ENCODE data around the gene MPL. TPM values are rescaled to one million over a fixed set of nuclear protein-coding genes. Genes with fewer than 3 reads are reported as not detected.

The MPL gene
- total and polyA plus RNA-seq, 10 of the 15 experiments (the other 5 are each of a cell fraction or from before 2014, with no cell fraction given) = not detected

DNA sequence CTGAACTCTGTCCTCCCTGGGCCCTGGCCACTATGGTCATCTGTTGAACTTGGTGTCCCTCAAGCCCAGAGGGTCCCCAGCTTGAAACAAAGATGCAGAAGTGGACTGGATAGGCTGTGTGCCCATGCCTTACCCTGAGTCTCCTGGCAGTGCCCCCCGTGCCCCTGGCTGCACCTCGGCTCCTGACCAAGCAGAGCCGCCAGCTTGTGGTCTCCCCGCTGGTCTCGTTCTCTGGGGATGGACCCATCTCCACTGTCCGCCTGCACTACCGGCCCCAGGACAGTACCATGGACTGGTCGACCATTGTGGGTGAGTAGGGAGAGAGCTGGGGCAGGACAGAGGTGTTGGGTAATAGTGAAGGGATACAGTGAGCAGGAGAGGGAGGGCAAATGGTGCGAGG lies 26.1 kb upstream of the MPL start:
- Histone ChIP-seq H4K20me1 (ENCODE audit: control insufficient read depth, insufficient read depth) (no peaks in the 10 kb centered on the region), H3K27ac (ENCODE audit: control insufficient read depth, insufficient read depth) (no peak overlapping the region), H3K4me1 (ENCODE audit: control insufficient read depth, insufficient read depth, low read length) (no peaks in the 10 kb centered on the region), H3K9ac (ENCODE audit: control insufficient read depth, insufficient read depth, low read length) (no peak overlapping the region), H3K36me3 (ENCODE audit: control insufficient read depth in 2 of 2, insufficient read depth in 2 of 2, low read length in 1 of 2) (no peaks in the 10 kb centered on the region), H2AFZ (ENCODE audit: control insufficient read depth, low read depth, low read length) (no peak overlapping the region), H3K79me2 (ENCODE audit: control insufficient read depth, insufficient read depth, low read length) (no peaks in the 10 kb centered on the region), H3K4me2 (ENCODE audit: control insufficient read depth, insufficient read depth) (no peak overlapping the region), H3K9me3 (replicated peaks; ENCODE audit: control insufficient read depth, insufficient read depth, low read length) (no peaks in the 10 kb centered on the region), H3K27me3 (replicated peaks in 1 of 2; ENCODE audit: control insufficient read depth in 2 of 2, insufficient read depth in 2 of 2, low read length in 1 of 2) (no peaks in the 10 kb centered on the region), H3K4me3 (no peak overlapping the region)
- ChIA-PET SMC1A (ENCODE audit: uncharacterized antibody, unreplicated experiment) (interaction anchor here (0.6 kb wide), 1 partner anchor 83 kb away, joined by 3 read pairs; no protein-coding TSS in a partner anchor), RAD21 (ENCODE audit: unreplicated experiment) (interaction anchor here (1.2 kb wide), 1 partner anchor 16 kb away, joined by 3 read pairs; no protein-coding TSS in a partner anchor), POLR2A (no interaction called here), CTCF (no interaction called here)
- DNase-seq (ENCODE audit: low read depth, low spot score) (no peak), ATAC-seq (no peak), FAIRE-seq (no peak)
- TF ChIP-seq CBX5 (IDR thresholded peaks at IDR 0.05; ENCODE audit: low read depth) (no peak), EGR1 (IDR thresholded peaks at IDR 0.05; ENCODE audit: borderline replicate concordance in 1 of 2, low read depth in 2 of 2, low read length in 2 of 2) (no peak), SUZ12 (IDR thresholded peaks at IDR 0.05; ENCODE audit: unreplicated experiment) (no peak), FOXM1 (IDR thresholded peaks at IDR 0.05; ENCODE audit: low read depth, low read length) (no peak), ZBTB4 (CRISPR knock-in tag; IDR thresholded peaks at IDR 0.05) (no peak), IKZF1 (conservative IDR thresholded peaks at IDR 0.05) (no peak), ZNF622 (IDR thresholded peaks at IDR 0.05) (no peak), SMARCA5 (IDR thresholded peaks at IDR 0.05) (no peak), CHD1 (IDR thresholded peaks at IDR 0.05; ENCODE audit: low read depth, low read length) (no peak), ATF7 (IDR thresholded peaks at IDR 0.05; ENCODE audit: low read depth) (no peak), MYB (IDR thresholded peaks at IDR 0.05; ENCODE audit: borderline replicate concordance, low read depth, low read length) (no peak)
- in situ Hi-C loops (cut with MboI) = no loop called here
- intact Hi-C loops (cut with micrococcal nuclease; ENCODE audit: unreplicated experiment) = no loop called here
- 21% methylated on average over 9 of the region's 9 CpGs for WGBS (ENCODE audit: insufficient coverage, insufficient replicate concordance, low lambda C conversion rate, missing lambda C conversion rate)
- no TSS peak for BruUV-seq (replicated peaks)

Measured in GM12878 (cell line).